NCI-H446 treated with DMSO at 0.1 percent for 48 hours (cell line): ENCODE measurements around the gene CFL2.
"Not testable (repeated sequence)": the region's sequence is repeated elsewhere in the genome, so short reads cannot be mapped to it uniquely, and the experiment has no call there.

Experiments used
- DNase-seq: peaks from one replicate; lab custom pipeline; 2025; lab: John Stamatoyannopoulos, UW

The CFL2 gene

GRCh38 chr14:34714320-34715126 lies at the start of gene CFL2:
CFL2 (minus strand) TSS chr14:34714593; CDS start chr14:34714540, 53 bp downstream.
- DNase-seq: peak; percentile 79

GRCh38 chr14:34755215-34755614 lies 40.8 kb upstream of the CFL2 start:
- no peak for DNase-seq

- no peak for DNase-seq
Measured at GRCh38 chr14:34754687-34755086, 40.3 kb upstream of the CFL2 start.

GRCh38 chr14:34750670-34751069 lies 36.3 kb upstream of the CFL2 start:
- DNase-seq: no peak

- DNase-seq: no peak
Measured at GRCh38 chr14:34750233-34750632, 35.8 kb upstream of the CFL2 start.

GRCh38 chr14:34749408-34749807 lies 35.0 kb upstream of the CFL2 start:
- DNase-seq: no peak

GRCh38 chr14:34742270-34743115 lies 28.1 kb upstream of the CFL2 start:
- DNase-seq: no peak

GRCh38 chr14:34741840-34742239 lies 27.4 kb upstream of the CFL2 start:
- no peak for DNase-seq

- not testable (repeated sequence) for DNase-seq
Measured at GRCh38 chr14:34740139-34740538, 25.7 kb upstream of the CFL2 start.

- DNase-seq: not testable (repeated sequence)
Measured at GRCh38 chr14:34737079-34737478, 22.7 kb upstream of the CFL2 start.

- no peak for DNase-seq
Measured at GRCh38 chr14:34733245-34733644, 18.9 kb upstream of the CFL2 start.

GRCh38 chr14:34732802-34733201 lies 18.4 kb upstream of the CFL2 start:
- DNase-seq: no peak

- no peak for DNase-seq
Measured at GRCh38 chr14:34723867-34724266, 9.5 kb upstream of the CFL2 start.

GRCh38 chr14:34722723-34723545 lies 8.5 kb upstream of the CFL2 start:
- peak; percentile 46 for DNase-seq

- DNase-seq: no peak
Measured at GRCh38 chr14:34721129-34721528, 6.7 kb upstream of the CFL2 start.

- DNase-seq: no peak
Measured at GRCh38 chr14:34718750-34719304, 4.4 kb upstream of the CFL2 start.

GRCh38 chr14:34715127-34715863 lies 902 bp upstream of the CFL2 start:
- no peak for DNase-seq

- no peak for DNase-seq
Measured at GRCh38 chr14:34713681-34714319, 593 bp downstream of the CFL2 start.

- DNase-seq: no peak
Measured at GRCh38 chr14:34713122-34713680, 1.2 kb downstream of the CFL2 start.
